Stimulated activated CD4-positive, alpha-beta T cell treated with anti-CD3 and anti-CD28 coated beads, Interleukin-12 subunit alpha, Interleukin-12 subunit beta, amount 100 ng/mL, for 4 hours (primary cell): ENCODE data around the gene AKAP9.
"Not testable (repeated sequence)": the region's sequence is repeated elsewhere in the genome, so short reads cannot be mapped to it uniquely, and the experiment has no call there.

Source experiments
- DNase-seq: peaks from one replicate; pipeline ENCODE4 v3.0.0-alpha.2; 2020

AKAP9 gene

DNA sequence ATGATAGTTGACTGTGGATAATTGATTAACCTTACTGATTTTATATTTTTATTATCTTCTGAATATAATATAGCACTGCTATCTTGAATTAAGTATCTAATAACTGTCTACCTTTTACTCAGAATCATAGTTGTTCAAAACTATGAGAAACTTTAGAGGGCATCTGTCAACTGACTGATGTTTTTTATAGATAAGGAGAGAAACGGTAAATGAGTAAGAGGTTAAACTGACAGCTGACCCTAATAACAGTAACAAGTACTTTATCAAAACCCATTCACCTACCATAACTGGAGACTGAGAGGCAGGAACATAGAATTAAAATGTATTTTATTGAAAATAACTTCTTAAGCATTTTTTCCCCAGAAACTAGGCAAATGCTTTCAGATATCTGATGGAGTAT lies 131.5 kb downstream of the AKAP9 start:
- no peak for DNase-seq

DNA sequence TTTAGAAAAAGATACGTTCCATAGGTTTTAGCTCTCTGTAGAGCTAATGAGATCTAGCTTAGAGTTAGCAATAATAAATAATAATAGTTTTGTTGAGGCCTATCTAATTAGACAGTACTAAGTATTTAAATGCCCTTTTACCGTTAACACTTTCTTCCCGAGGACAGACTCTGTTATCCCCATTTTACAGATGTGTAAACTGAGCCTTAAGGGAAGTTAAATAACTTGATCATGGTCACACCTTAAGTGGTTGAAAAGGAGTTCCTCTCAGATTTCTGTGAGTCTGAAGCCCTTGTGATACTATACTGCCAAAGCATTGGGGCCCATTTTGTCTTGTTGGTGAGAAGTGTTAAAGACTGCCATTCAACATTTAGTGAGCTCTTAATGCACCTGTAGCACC lies 132.0 kb downstream of the AKAP9 start:
- DNase-seq, result no peak

- no peak for DNase-seq
These were observed 134.9 kb downstream of the AKAP9 start for GRCh38 chr7:92075455-92076158.

- DNase-seq, result no peak
These were observed 135.8 kb downstream of the AKAP9 start for GRCh38 chr7:92076509-92076908.

DNA sequence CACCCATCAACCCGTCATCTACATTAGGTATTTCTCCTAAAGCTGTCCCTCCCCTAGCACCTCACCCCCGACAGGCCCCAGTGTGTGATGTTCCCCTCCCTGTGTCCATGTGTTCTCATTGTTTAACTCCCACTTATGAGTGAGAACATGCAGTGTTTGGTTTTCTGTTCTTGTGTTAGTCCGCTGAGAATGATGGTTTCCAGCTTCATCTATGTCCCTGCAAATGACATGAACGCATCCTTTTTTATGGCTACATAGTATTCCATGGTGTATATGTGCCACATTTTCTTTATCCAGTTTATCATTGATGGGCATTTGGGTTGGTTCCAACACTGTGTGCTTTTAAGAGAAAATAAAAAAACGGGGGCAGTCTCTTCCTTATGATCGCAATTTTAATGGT lies 143.3 kb downstream of the AKAP9 start:
- not testable (repeated sequence) for DNase-seq

DNA sequence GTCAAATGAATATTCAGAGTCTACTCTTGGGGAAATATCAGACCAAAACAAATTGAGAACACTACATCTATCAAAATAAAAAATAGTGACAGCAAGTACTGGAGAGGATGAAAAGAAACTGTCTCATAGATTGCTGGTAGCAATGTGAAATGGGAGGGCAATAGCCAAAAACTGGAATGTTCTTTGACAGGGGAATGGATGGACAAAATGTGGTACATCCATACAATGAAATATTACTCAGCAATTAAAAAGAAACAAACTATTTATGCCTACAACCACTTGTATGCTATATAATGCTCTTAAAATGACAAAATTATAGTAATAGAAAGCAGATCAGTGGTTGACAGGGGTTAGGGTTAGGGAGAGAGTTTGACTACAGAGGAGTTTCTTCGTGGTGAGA lies 147.6 kb downstream of the AKAP9 start:
- no peak for DNase-seq

DNA sequence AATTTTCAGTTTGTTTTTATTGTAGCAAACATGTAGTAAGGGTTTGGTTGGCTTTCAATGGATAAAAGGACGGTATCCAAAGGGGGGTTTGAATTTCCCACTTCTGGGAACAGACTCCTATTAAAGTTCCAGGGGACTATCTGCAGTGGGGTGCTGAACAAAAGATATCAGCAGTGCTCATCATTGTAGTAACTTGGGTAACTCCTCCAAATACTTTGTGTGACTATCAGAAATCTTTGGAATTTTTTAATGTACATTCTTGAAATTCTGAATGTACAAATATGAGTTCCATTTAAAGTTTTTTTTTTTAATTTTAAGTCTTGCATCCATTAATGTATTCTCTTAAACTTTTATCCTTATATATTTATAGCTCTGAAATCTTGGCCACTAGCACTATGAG lies 151.5 kb downstream of the AKAP9 start:
- no peak for DNase-seq

- no peak for DNase-seq
These were observed 154.7 kb downstream of the AKAP9 start for GRCh38 chr7:92095380-92095779.

DNA sequence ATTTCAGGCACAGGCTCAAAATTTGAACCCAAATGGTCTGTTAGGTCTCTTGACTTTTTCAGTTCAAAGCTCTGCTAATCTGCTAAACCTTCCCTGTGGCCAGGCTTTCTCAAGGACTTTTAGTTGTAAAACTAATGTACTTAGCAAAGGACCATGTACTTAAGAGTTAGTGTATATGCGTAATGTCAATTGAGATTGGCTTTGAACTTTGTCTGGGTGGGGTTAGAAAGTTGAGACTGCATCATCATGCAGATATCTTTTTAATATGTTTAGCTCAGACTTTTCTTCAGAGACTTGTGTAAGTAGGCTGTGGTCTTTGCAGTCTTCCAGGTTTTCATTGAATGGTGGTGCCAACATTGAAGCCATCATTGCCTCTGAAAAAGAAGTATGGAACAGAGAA lies 159.9 kb downstream of the AKAP9 start:
- DNase-seq, result no peak

DNA sequence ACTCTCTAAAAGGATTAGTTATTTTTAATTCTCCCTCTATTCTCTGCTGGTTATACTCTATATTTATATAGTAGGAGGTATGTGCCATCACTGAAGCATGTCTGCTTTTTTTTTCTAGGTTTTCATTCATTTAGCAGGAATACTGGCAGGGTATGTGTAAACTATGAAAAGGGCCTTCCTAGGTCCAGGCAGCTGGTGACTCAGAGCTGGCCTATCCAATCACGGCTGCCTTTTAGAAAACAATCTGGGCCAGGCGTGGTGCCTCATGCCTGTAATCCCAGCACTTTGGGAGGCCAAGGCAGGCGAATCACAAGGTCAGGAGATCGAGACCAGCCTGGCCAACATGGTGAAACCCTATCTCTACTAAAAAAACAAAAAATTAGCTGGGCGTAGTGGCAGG lies 162.2 kb downstream of the AKAP9 start:
- not testable (repeated sequence) for DNase-seq

- DNase-seq, result no peak
These were observed 168.2 kb downstream of the AKAP9 start for GRCh38 chr7:92108821-92109220.

DNA sequence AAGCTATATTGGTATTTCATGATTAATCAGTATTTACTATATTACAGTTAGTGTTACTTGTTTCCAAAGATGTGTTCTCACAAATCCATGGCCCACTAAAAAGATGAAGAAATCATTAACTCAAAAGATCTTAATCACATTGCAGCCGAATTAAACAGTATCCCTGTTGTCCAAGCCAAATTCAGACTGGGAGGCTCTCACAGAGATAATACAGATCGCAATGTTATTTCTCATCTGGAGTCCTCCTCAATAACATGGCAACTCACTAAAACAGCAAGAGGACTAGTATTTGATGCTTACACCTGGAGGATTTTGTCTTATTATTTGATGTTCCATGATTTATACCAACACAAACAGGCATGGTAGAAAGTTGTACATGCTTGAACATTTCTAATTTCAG lies 170.2 kb downstream of the AKAP9 start:
- no peak for DNase-seq

DNA sequence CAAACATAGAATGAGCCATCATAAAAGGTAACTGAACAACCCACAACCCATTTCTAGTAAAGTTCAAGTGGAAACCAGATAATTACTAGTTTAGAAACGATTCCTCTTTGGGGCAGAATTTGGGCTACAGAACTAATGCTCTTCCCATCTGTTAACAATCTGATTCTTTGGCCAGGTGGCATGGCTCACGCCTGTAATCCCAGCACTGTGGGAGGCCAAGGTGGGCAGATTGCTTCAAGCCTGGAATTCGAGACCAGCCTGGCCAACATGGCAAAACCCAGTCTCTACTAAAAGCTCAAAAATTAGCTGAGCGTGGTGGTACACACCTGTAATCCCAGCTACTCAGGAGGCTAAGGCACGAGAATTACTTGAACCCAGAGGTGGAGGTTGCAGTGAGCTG lies 175.2 kb downstream of the AKAP9 start:
- no peak for DNase-seq

- no peak for DNase-seq
These were observed 176.3 kb downstream of the AKAP9 start for GRCh38 chr7:92116949-92117348.

GRCh38 chr7:92119213-92119759 lies 178.6 kb downstream of the AKAP9 start:
- DNase-seq, result no peak

- no peak for DNase-seq
These were observed 181.0 kb downstream of the AKAP9 start for GRCh38 chr7:92121681-92122080.

- no peak for DNase-seq
These were observed 190.4 kb downstream of the AKAP9 start for GRCh38 chr7:92131093-92131492.

DNA sequence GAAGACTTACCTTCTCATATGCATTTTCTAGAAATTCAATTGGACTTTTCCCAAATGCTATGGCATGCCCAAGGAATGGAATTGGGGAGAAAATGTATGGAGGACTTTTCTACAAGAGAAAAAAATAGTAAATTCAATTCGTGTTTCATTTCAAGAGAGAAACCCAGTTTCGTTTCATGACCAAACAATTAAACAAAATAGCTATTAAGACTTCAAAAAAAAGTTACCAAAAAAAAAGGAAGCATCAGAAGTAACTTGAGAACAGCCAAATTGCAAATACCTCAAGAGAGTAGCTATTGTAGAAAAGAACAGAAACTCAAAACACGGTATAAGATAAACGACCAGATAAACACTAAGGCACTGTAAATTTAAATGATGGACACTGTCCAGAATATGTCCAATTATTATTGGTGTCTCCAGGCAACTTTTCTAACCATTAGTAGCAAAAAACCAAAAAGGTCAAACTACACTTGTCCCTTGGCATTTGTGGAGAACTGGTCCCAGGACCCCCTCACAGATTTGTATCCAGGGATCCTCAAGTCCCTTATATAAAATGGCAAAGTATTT lies 191.2 kb downstream of the AKAP9 start:
- no peak for DNase-seq

GRCh38 chr7:92133133-92133736 lies 192.6 kb downstream of the AKAP9 start:
- no peak for DNase-seq

GRCh38 chr7:92133737-92134270 lies 193.1 kb downstream of the AKAP9 start:
- peak; percentile 51 for DNase-seq

DNA sequence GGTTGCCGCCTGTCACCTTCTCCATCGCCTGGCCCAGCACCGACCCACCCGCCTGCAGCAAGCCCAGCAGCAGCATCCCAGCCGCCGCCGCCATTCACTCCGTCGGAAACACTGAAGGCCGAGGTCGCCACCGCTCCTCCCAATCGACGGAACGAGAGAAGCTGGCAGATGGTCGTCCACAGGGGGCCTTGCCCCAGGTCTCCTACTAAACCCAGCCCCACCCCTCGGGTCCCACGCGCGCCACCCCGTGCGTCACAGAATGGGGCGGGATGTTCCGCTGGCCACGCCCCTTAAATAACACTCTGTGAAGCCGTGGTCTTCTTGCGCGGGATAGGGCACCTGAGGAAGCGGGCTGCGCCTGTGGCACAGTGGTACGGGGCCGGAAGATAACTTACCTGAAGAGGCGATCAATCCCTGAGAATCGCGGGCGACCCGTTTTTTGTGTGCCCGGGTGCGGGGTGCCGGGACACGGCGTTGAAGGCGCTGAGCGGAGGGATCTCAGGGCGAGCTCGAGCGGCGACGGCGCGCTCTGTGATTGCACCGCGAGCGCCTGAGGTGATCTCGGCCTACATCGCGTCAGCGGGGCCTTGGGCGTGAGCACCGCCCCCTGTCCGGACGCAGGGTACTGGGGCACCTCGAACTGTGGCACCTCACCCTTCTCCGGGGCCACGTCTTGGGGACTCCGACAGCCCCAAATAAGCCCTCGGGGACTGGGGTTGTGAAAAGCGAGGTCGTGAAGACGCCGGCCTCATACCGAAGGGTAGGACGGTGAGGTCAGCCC lies 193.8 kb downstream of the AKAP9 start, which contains the start of gene CYP51A1:
Gene CYP51A1 (minus strand): TSS at position 207 of the 781 bp plus-strand sequence. CDS start 113 bp downstream, at position 94.
- DNase-seq, result peak; percentile 90

GRCh38 chr7:92135052-92135889 lies 194.6 kb downstream of the AKAP9 start:
- DNase-seq, result no peak
